Activated naive CD8-positive, alpha-beta T cell treated with anti-CD3 and anti-CD28 coated beads for 36 hours (primary cell): Measurements from ENCODE around the gene POTEB. TPM values are rescaled to one million over a fixed set of nuclear protein-coding genes. Genes with fewer than 3 reads are reported as not detected.
"Not testable (repeated sequence)": the region's sequence is repeated elsewhere in the genome, so short reads cannot be mapped to it uniquely, and the experiment has no call there.

Experiments
- DNase-seq: peaks from one replicate; pipeline ENCODE4 v3.0.0; 2021
- H3K27ac Mint-ChIP-seq: one replicate; pipeline ENCODE4 v1.8.0; 2022; ENCODE audit warnings: mild to moderate bottlenecking, moderate library complexity, mixed read lengths
- H3K27me3 Mint-ChIP-seq: one replicate; pipeline ENCODE4 v1.8.0; 2022; ENCODE audit warnings: mild to moderate bottlenecking, mixed read lengths
- H3K36me3 Mint-ChIP-seq: one replicate; pipeline ENCODE4 v1.8.0; 2021; ENCODE audit warnings: mild to moderate bottlenecking, mixed read lengths
- H3K4me1 Mint-ChIP-seq: one replicate; pipeline ENCODE4 v1.8.0; 2021; ENCODE audit warnings: mixed read lengths
- H3K4me3 Mint-ChIP-seq: one replicate; pipeline ENCODE4 v1.8.0; 2022; ENCODE audit warnings: mild to moderate bottlenecking, moderate library complexity, mixed read lengths
- H3K9me3 Mint-ChIP-seq: one replicate; pipeline ENCODE4 v1.8.0; 2022; ENCODE audit warnings: mixed read lengths
- total RNA-seq, 2 experiments: library from RNA; stranded (reverse); gene quantifications; one replicate each; pipeline ENCODE4 v1.2.3, GENCODE V29; 2021

The POTEB gene
- total RNA-seq = not detected

- not testable (repeated sequence) for H3K9me3 Mint-ChIP-seq, H3K4me3 Mint-ChIP-seq, DNase-seq, H3K27ac Mint-ChIP-seq, H3K4me1 Mint-ChIP-seq, H3K27me3 Mint-ChIP-seq, H3K36me3 Mint-ChIP-seq
Measured at GRCh38 chr15:21877635-21878034, at the start of gene POTEB. Gene POTEB, minus strand, starts transcription at chr15:21877735. Its CDS starts 489 bp downstream, at chr15:21877246.

- not testable (repeated sequence) for DNase-seq, H3K4me3 Mint-ChIP-seq, H3K9me3 Mint-ChIP-seq, H3K4me1 Mint-ChIP-seq, H3K27me3 Mint-ChIP-seq, H3K36me3 Mint-ChIP-seq, H3K27ac Mint-ChIP-seq
Measured at GRCh38 chr15:21890955-21891354, 13.4 kb upstream of the POTEB start.

- H3K4me3 Mint-ChIP-seq, DNase-seq, H3K27ac Mint-ChIP-seq, H3K9me3 Mint-ChIP-seq, H3K36me3 Mint-ChIP-seq, H3K27me3 Mint-ChIP-seq, H3K4me1 Mint-ChIP-seq: not testable (repeated sequence)
Measured at GRCh38 chr15:21889542-21889941, 12.0 kb upstream of the POTEB start.

- H3K9me3 Mint-ChIP-seq, DNase-seq, H3K4me3 Mint-ChIP-seq, H3K27ac Mint-ChIP-seq, H3K36me3 Mint-ChIP-seq, H3K27me3 Mint-ChIP-seq, H3K4me1 Mint-ChIP-seq: not testable (repeated sequence)
Measured at GRCh38 chr15:21838831-21839230, 38.7 kb downstream of the POTEB start.

Other genes with a start within 250 kb of the POTEB start
- not detected for gene OR4M2, start 202.8 kb upstream of the POTEB start, total RNA-seq